GM12864 (cell line): Measurements from ENCODE around the gene CDH7.

ENCODE experiments used
- DNase-seq: peaks from one replicate; pipeline ENCODE4 v3.0.0-alpha.2; 2011; ENCODE audit warnings: low read depth
- H3K4me3 ChIP-seq: 2 replicates; pipeline ENCODE4 v1.5.1; 2011; ENCODE audit warnings: mild to moderate bottlenecking, low read depth, low read length, control low read depth
- CTCF ChIP-seq: IDR thresholded peaks from 2 replicates; pipeline ENCODE4 v1.5.1; 2011; ENCODE audit warnings: low read depth, mild to moderate bottlenecking, moderate library complexity, low read length, control low read depth, inconsistent platforms; ENCODE audit errors: missing control alignments

Gene CDH7

GRCh38 chr18:65792456-65793074, 41.8 kb downstream of the CDH7 start:
- DNase-seq = no peak
- TF ChIP-seq CTCF = no peak
- H3K4me3 ChIP-seq = no peak overlapping the region

GRCh38 chr18:65808759-65809158, 57.9 kb downstream of the CDH7 start:
- no peak for DNase-seq
- no peak overlapping the region for H3K4me3 ChIP-seq
- no peak for TF ChIP-seq CTCF

- no peak overlapping the region for H3K4me3 ChIP-seq
- no peak for TF ChIP-seq CTCF
- no peak for DNase-seq
These were observed 60.5 kb downstream of the CDH7 start for GRCh38 chr18:65811307-65811706.

GRCh38 chr18:65815506-65815905, 64.7 kb downstream of the CDH7 start:
- H3K4me3 ChIP-seq = no peak overlapping the region
- no peak for TF ChIP-seq CTCF
- DNase-seq = no peak

- no peak for DNase-seq
- H3K4me3 ChIP-seq = no peak overlapping the region
- no peak for TF ChIP-seq CTCF
These were observed 66.4 kb downstream of the CDH7 start for GRCh38 chr18:65817178-65817577.

- no peak for TF ChIP-seq CTCF
- DNase-seq = no peak
These were observed 71.1 kb downstream of the CDH7 start for GRCh38 chr18:65821911-65822310.

GRCh38 chr18:65822826-65823225, 72.0 kb downstream of the CDH7 start:
- no peak for DNase-seq
- TF ChIP-seq CTCF = no peak
- no peak overlapping the region for H3K4me3 ChIP-seq

More at GRCh38 chr18:65821911-65822310, 71.1 kb downstream of the CDH7 start:
- no peak overlapping the region for H3K4me3 ChIP-seq
